H9 (cell line): ENCODE measurements around the gene RAB17. TPM values are rescaled to one million over a fixed set of nuclear protein-coding genes. Genes with fewer than 3 reads are reported as not detected.

Experiments used
- DNase-seq: peaks from one replicate; pipeline ENCODE4 v3.0.0-alpha.2; 2017
- H2AFZ ChIP-seq: one replicate; pipeline ENCODE4 v1.6.1; 2013; ENCODE audit warnings: mild to moderate bottlenecking, low read length, control low read depth, moderate library complexity
- H2AK5ac ChIP-seq: 2 replicates; pipeline ENCODE4 v1.6.1; 2013; ENCODE audit warnings: low read length, control low read depth, mixed read lengths; ENCODE audit not compliant: insufficient read length
- H2BK120ac ChIP-seq: one replicate; pipeline ENCODE4 v1.6.1; 2013; ENCODE audit warnings: low read depth, mild to moderate bottlenecking, low read length, control low read depth, inconsistent platforms; ENCODE audit not compliant: poor library complexity, severe bottlenecking
- H2BK12ac ChIP-seq: 2 replicates; pipeline ENCODE4 v1.6.1; 2013; ENCODE audit warnings: low read length, control low read depth, mixed read lengths, low read depth; ENCODE audit not compliant: insufficient read length
- H2BK15ac ChIP-seq: 2 replicates; pipeline ENCODE4 v1.6.1; 2013; ENCODE audit warnings: low read depth, low read length, control low read depth
- H2BK20ac ChIP-seq: one replicate; pipeline ENCODE4 v1.6.1; 2013; ENCODE audit warnings: low read depth, mild to moderate bottlenecking, low read length, control low read depth, inconsistent platforms; ENCODE audit not compliant: poor library complexity, severe bottlenecking
- H2BK5ac ChIP-seq: 2 replicates; pipeline ENCODE4 v1.6.1; 2013; ENCODE audit warnings: low read length, control low read depth, mixed read lengths; ENCODE audit not compliant: insufficient read length
- H3K14ac ChIP-seq: 2 replicates; pipeline ENCODE4 v1.6.1; 2013; ENCODE audit warnings: low read length, control low read depth; ENCODE audit not compliant: insufficient read depth
- H3K18ac ChIP-seq: 2 replicates; pipeline ENCODE4 v1.6.1; 2013; ENCODE audit warnings: low read depth, mild to moderate bottlenecking, mixed read lengths, low read length, control low read depth; ENCODE audit not compliant: insufficient read length
- H3K23ac ChIP-seq: 2 replicates; pipeline ENCODE4 v1.6.1; 2013; ENCODE audit warnings: low read length, control low read depth, mixed read lengths, low read depth; ENCODE audit not compliant: insufficient read length
- H3K23me2 ChIP-seq: 2 replicates; pipeline ENCODE4 v1.6.1; 2013; ENCODE audit warnings: low read depth, mild to moderate bottlenecking, mixed read lengths, low read length, control low read depth; ENCODE audit not compliant: insufficient read length, poor library complexity, severe bottlenecking
- H3K27ac ChIP-seq: 2 replicates; pipeline ENCODE4 v1.5.1; 2013; ENCODE audit warnings: low read length, control low read depth, mixed read lengths, low read depth; ENCODE audit not compliant: insufficient read length
- H3K27me3 ChIP-seq: 2 replicates; pipeline ENCODE4 v1.6.1; 2013; ENCODE audit warnings: low read length, control low read depth, inconsistent platforms; ENCODE audit not compliant: insufficient read depth
- H3K4ac ChIP-seq: 2 replicates; pipeline ENCODE4 v1.6.1; 2013; ENCODE audit warnings: low read depth, mild to moderate bottlenecking, control low read depth, inconsistent platforms, low read length, moderate library complexity
- H3K4me1 ChIP-seq: 2 replicates; pipeline ENCODE4 v1.6.1; 2013; ENCODE audit warnings: low read length, control low read depth, inconsistent platforms; ENCODE audit not compliant: insufficient read depth
- H3K4me2 ChIP-seq: 2 replicates; pipeline ENCODE4 v1.6.1; 2013; ENCODE audit warnings: low read length, control low read depth, mixed read lengths; ENCODE audit not compliant: insufficient read length, insufficient read depth
- H3K56ac ChIP-seq: 2 replicates; pipeline ENCODE4 v1.6.1; 2013; ENCODE audit warnings: low read depth, mild to moderate bottlenecking, mixed read lengths, low read length, control low read depth; ENCODE audit not compliant: insufficient read length
- H3K79me1 ChIP-seq: 2 replicates; pipeline ENCODE4 v1.6.1; 2013; ENCODE audit warnings: low read depth, mild to moderate bottlenecking, moderate library complexity, low read length, control low read depth, inconsistent platforms; ENCODE audit not compliant: insufficient read depth, poor library complexity, severe bottlenecking
- H3K79me2 ChIP-seq: 2 replicates; pipeline ENCODE4 v1.6.1; 2013; ENCODE audit warnings: low read length, control low read depth, inconsistent platforms; ENCODE audit not compliant: insufficient read depth
- H3K9ac ChIP-seq: 2 replicates; pipeline ENCODE4 v1.6.1; 2013; ENCODE audit warnings: low read length, control low read depth, mixed read lengths; ENCODE audit not compliant: insufficient read length; ENCODE audit errors: extremely low read depth
- H3K9me3 ChIP-seq: one replicate; pipeline ENCODE4 v1.6.1; 2013; ENCODE audit warnings: low read depth, low read length, inconsistent platforms; ENCODE audit not compliant: control insufficient read depth
- H3T11ph ChIP-seq: one replicate; pipeline ENCODE4 v1.6.1; 2013; ENCODE audit warnings: mild to moderate bottlenecking, low read length, control low read depth, inconsistent platforms
- H4K20me1 ChIP-seq: one replicate; pipeline ENCODE4 v1.6.1; 2013; ENCODE audit not compliant: control insufficient read depth, insufficient read length, insufficient read depth
- H4K5ac ChIP-seq: 2 replicates; pipeline ENCODE4 v1.6.1; 2013; ENCODE audit warnings: low read depth, mild to moderate bottlenecking, mixed read lengths, low read length, control low read depth; ENCODE audit not compliant: insufficient read length
- H4K8ac ChIP-seq: replicated peaks from 2 replicates; pipeline ENCODE4 v1.6.1; 2013; ENCODE audit warnings: low read length, control low read depth, mixed read lengths, low read depth; ENCODE audit not compliant: insufficient read length
- H4K91ac ChIP-seq: 2 replicates; pipeline ENCODE4 v1.6.1; 2013; ENCODE audit warnings: low read depth, mild to moderate bottlenecking, moderate library complexity, mixed read lengths, low read length, control low read depth; ENCODE audit not compliant: insufficient read length
- H3K27ac Mint-ChIP-seq, 3 experiments: 2 replicates in 2 of 3; 3 replicates in 1 of 3; pipeline ENCODE4 v1.8.0; 2020 to 2021; ENCODE audit warnings: mixed read lengths in 3 of 3, mild to moderate bottlenecking in 1 of 3, moderate library complexity in 1 of 3
- H3K27me3 Mint-ChIP-seq: 2 replicates; pipeline ENCODE4 v1.8.0; 2021; ENCODE audit warnings: low read depth, mild to moderate bottlenecking, moderate library complexity, mixed read lengths
- H3K36me3 Mint-ChIP-seq, 3 experiments: 2 replicates in 2 of 3; 3 replicates in 1 of 3; pipeline ENCODE4 v1.8.0; 2020 to 2021; ENCODE audit warnings: low read depth in 3 of 3, mixed read lengths in 3 of 3; ENCODE audit not compliant: insufficient read depth in 1 of 3
- H3K4me1 Mint-ChIP-seq, 2 experiments: 2 replicates each; pipeline ENCODE4 v1.8.0; 2020; ENCODE audit warnings: mixed read lengths in 2 of 2
- H3K4me3 Mint-ChIP-seq, 2 experiments: 2 replicates in 1 of 2; 3 replicates in 1 of 2; pipeline ENCODE4 v1.8.0; 2020 to 2021; ENCODE audit warnings: mild to moderate bottlenecking in 2 of 2, mixed read lengths in 2 of 2, moderate library complexity in 1 of 2
- H3K9me3 Mint-ChIP-seq, 2 experiments: 2 replicates in 1 of 2; 3 replicates in 1 of 2; pipeline ENCODE4 v1.8.0; 2020; ENCODE audit warnings: mild to moderate bottlenecking in 2 of 2, mixed read lengths in 2 of 2, moderate library complexity in 1 of 2
- CTCF ChIP-seq: fragments of 200-600 bp; sonication (generic); conservative IDR thresholded peaks from 3 replicates; pipeline ENCODE4 v1.8.0; 2021; ENCODE audit warnings: antibody characterized with exemption, mild to moderate bottlenecking
- WGBS: extraction: QIAGEN DNeasy Blood & Tissue Kit; methylation state at CpG from one replicate; pipeline ENCODE4 v1.1.7; 2013; ENCODE audit warnings: missing lambda C conversion rate, low lambda C conversion rate, mixed read lengths; ENCODE audit not compliant: insufficient read length; ENCODE audit errors: extremely low coverage; 5-methylcytosine and 5-hydroxymethylcytosine counted together
- total RNA-seq: library from RNA; stranded (reverse); gene quantifications from 2 replicates; pipeline ENCODE4 v1.2.1, GENCODE V29; 2021

The RAB17 gene
- total RNA-seq, 1 experiment from 2014 or later = 31.9 TPM

- H2BK12ac ChIP-seq = no peak overlapping the region
- H2AK5ac ChIP-seq = no peak overlapping the region
- H2BK20ac ChIP-seq = no peak overlapping the region
- H4K8ac ChIP-seq = no peak overlapping the region
- no peak overlapping the region for H4K91ac ChIP-seq
- Mint-ChIP-seq H3K9me3 (peaks cover 17 to 32% of the 10 kb centered on the region in 2 experiments), H3K27ac (no peak overlapping the region), H3K4me1 (peaks cover 0 to 2% of the 10 kb centered on the region in 2 experiments; a peak in 1 of 4 replicates), H3K36me3 (peaks cover 39 to 47% (median 41%) of the 10 kb centered on the region in 3 experiments), H3K4me3 (no peak overlapping the region), H3K27me3 (no peaks in the 10 kb centered on the region; the same call in none of the 2 replicates)
- no peak overlapping the region for H2BK120ac ChIP-seq
- no peak overlapping the region for H3K14ac ChIP-seq
- no peaks in the 10 kb centered on the region for H3K79me2 ChIP-seq
- no peak overlapping the region for H3T11ph ChIP-seq
- H3K27me3 ChIP-seq = no peaks in the 10 kb centered on the region
- H3K23ac ChIP-seq = no peak overlapping the region
- H4K5ac ChIP-seq = no peak overlapping the region
- no peaks in the 10 kb centered on the region for H3K23me2 ChIP-seq
- H3K9me3 ChIP-seq = no peaks in the 10 kb centered on the region
- H2BK15ac ChIP-seq = no peak overlapping the region
- H2BK5ac ChIP-seq = no peak overlapping the region
- no peaks in the 10 kb centered on the region for H3K4me1 ChIP-seq
- H3K4me2 ChIP-seq = no peak overlapping the region
- H2AFZ ChIP-seq = no peak overlapping the region
- DNase-seq = no peak
- no peak overlapping the region for H3K27ac ChIP-seq
- H3K4ac ChIP-seq = no peak overlapping the region
- peaks cover 2% of the 10 kb centered on the region for H3K79me1 ChIP-seq
- H3K56ac ChIP-seq = no peak overlapping the region
- H3K9ac ChIP-seq = no peak overlapping the region
- TF ChIP-seq CTCF = no peak
- no CpG with 5 or more reads among the region's 8 CpGs for WGBS
- H4K20me1 ChIP-seq = no peaks in the 10 kb centered on the region
- H3K18ac ChIP-seq = no peak overlapping the region
These were observed 47.6 kb upstream of the RAB17 start for GRCh38 chr2:237638176-237638575.
